Prostate gland (tissue), 2 donors: ENCODE data around the gene STBD1.

Experiments
- CTCF ChIP-seq, 4 experiments: fragments of 200-600 bp in 2 of 4; fragments of 450-650 bp in 2 of 4; sonication (generic) in 2 of 4; IDR thresholded peaks; 1 replicate in 3 of 4; 2 replicates in 1 of 4; pipeline ENCODE4 v1.5.1; 2016 to 2019; ENCODE audit warnings: antibody characterized with exemption in 4 of 4, mild to moderate bottlenecking in 2 of 4, moderate library complexity in 2 of 4
- POLR2A ChIP-seq: fragments of 450-650 bp; IDR thresholded peaks from one replicate; pipeline ENCODE4 v1.6.1; 2016; ENCODE audit warnings: antibody characterized with exemption, mild to moderate bottlenecking

- TF ChIP-seq CTCF (IDR thresholded peaks at IDR 0.05) (no peak), POLR2A (no peak)
Observed at GRCh38 chr4:76301775-76302162, 4.8 kb upstream of the STBD1 start.
